Measurements from ENCODE around the gene NME4.

The NME4 gene

GRCh38 chr16:440627-441026, 43.6 kb downstream of the NME4 start:
- no peak for DNase-seq

GRCh38 chr16:441447-441846, 44.4 kb downstream of the NME4 start:
- no peak for DNase-seq

GRCh38 chr16:442976-443375, 46.0 kb downstream of the NME4 start:
- DNase-seq, result no peak

DNA sequence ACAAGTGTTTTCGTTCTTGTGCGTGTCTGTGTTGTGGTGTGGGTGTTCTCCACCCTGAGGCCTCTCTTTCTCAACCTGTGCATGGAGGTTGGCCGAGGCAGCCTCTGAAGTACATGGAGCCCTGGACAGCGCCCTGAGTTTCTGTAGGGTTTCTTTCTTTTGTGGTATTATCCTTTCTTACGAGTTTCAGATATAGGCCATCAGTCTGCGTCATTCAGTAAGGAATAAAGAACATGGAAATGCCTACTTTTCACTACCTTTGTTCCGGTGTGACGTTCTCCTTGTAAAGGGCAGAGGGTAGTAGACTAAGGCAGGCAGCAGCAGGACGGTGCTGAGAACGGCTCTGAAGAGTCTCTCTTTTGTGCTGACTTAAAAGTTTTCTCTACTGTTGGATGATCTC, 47.0 kb downstream of the NME4 start:
- DNase-seq, result no peak

DNA sequence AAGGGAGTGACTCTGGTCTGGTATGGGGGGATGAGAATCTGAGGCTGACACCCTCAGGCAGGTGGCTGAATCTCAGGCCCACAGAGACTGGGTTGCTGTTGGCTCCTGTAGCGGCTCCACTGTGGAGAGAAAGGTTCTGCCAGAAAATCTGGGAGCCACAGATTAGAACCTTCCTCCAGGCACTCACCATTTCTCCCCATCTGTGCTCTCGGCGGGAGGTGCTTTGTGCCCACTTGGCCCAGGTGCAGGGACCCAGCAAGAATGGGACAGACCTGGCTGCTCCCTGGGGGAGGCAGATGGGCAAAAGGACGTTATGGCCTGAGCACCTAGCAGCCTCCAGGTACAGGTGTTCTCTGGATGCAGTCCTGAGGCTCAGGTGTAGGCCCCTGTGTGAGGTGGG, 48.6 kb downstream of the NME4 start:
- DNase-seq, result no peak
